Tibial nerve (tissue), 4 donors: ENCODE measurements around the gene FNDC5.

Experiments
- CTCF ChIP-seq, 5 experiments: fragments of 200-600 bp in 3 of 5; fragments of 450-650 bp in 2 of 5; sonication (generic) in 3 of 5; IDR thresholded peaks; one replicate each; pipeline ENCODE4 v1.5.1; 2016 to 2019; ENCODE audit warnings: antibody characterized with exemption in 5 of 5, mild to moderate bottlenecking in 3 of 5, moderate library complexity in 2 of 5
- EP300 ChIP-seq, 2 donors: sonication (generic); formaldehyde crosslinking; IDR thresholded peaks; one replicate each; pipeline ENCODE4 v1.6.1; 2017; ENCODE audit warnings: antibody characterized with exemption in 2 of 2, mild to moderate bottlenecking in 1 of 2
- POLR2A ChIP-seq, 2 donors: fragments of 450-650 bp; IDR thresholded peaks; one replicate each; pipeline ENCODE4 v1.6.1; 2017; ENCODE audit warnings: antibody characterized with exemption in 2 of 2, mild to moderate bottlenecking in 2 of 2, moderate library complexity in 2 of 2

- TF ChIP-seq CTCF (IDR thresholded peaks at IDR 0.05): no peak
- TF ChIP-seq POLR2A (IDR thresholded peaks at IDR 0.05): no peak
- no peak for TF ChIP-seq EP300 (IDR thresholded peaks at IDR 0.05)
Observed at GRCh38 chr1:32910319-32910718, 39.6 kb upstream of the FNDC5 start.
